ENCODE measurements around the gene CETP. TPM values are rescaled to one million over a fixed set of nuclear protein-coding genes. Genes with fewer than 3 reads are reported as not detected.
A peak's percentile ranks its signal among the peaks of the same experiment; 100 is the strongest.

CETP gene
- total and polyA plus RNA-seq, 7 donors, result 0.36 to 2.1 (median 0.88) TPM; not detected in 3

GRCh38 chr16:56997264-56997663, 35.5 kb downstream of the CETP start:
- H3K36me3 ChIP-seq, result no peaks in the 10 kb centered on the region
- H3K27me3 ChIP-seq, result no peaks in the 10 kb centered on the region
- TF ChIP-seq CTCF (IDR thresholded peaks at IDR 0.05) (no peak), EP300 (IDR thresholded peaks at IDR 0.05) (no peak)
- intact Hi-C loops (cut with DNase I), result no loop called here
- WGBS, 2 donors, result 97 to 98% methylated on average over 5 of the region's 5 CpGs
- DNase-seq, result peak; percentile 2
- no peaks in the 10 kb centered on the region for H3K9me3 ChIP-seq
- H3K4me3 ChIP-seq, result no peak overlapping the region
- peaks cover 0 to 20% (median 8%) of the 10 kb centered on the region in 4 donors for H3K4me1 ChIP-seq
- H3K27ac ChIP-seq, result no peak overlapping the region

GRCh38 chr16:56997931-56998330, 36.2 kb downstream of the CETP start:
- no peaks in the 10 kb centered on the region for H3K27me3 ChIP-seq
- H3K4me3 ChIP-seq, result no peak overlapping the region
- intact Hi-C loops (cut with DNase I), result no loop called here
- peak; percentile 5 for DNase-seq
- no peaks in the 10 kb centered on the region for H3K9me3 ChIP-seq
- 69 to 78% methylated on average over 3 of the region's 3 CpGs for WGBS, 2 donors
- no peaks in the 10 kb centered on the region for H3K36me3 ChIP-seq
- peaks cover 0 to 14% (median 6%) of the 10 kb centered on the region in 4 donors for H3K4me1 ChIP-seq
- TF ChIP-seq POLR2A (IDR thresholded peaks at IDR 0.05) (no peak), CTCF (IDR thresholded peaks at IDR 0.05) (no peak), POLR2AphosphoS5 (IDR thresholded peaks at IDR 0.05) (no peak), EP300 (IDR thresholded peaks at IDR 0.05) (no peak)
- no peak overlapping the region for H3K27ac ChIP-seq

GRCh38 chr16:56998352-56998751, 36.6 kb downstream of the CETP start:
- H3K36me3 ChIP-seq, result no peaks in the 10 kb centered on the region
- H3K27me3 ChIP-seq, result no peaks in the 10 kb centered on the region
- no peak overlapping the region for H3K4me3 ChIP-seq
- 92 to 96% methylated on average over 3 of the region's 3 CpGs for WGBS, 2 donors
- peak; percentile 3 for DNase-seq
- intact Hi-C loops (cut with DNase I), result no loop called here
- H3K9me3 ChIP-seq, result no peaks in the 10 kb centered on the region
- no peak for TF ChIP-seq POLR2A (IDR thresholded peaks at IDR 0.05)
- no peak for TF ChIP-seq CTCF (IDR thresholded peaks at IDR 0.05)
- TF ChIP-seq POLR2AphosphoS5 (IDR thresholded peaks at IDR 0.05), result no peak
- TF ChIP-seq EP300 (IDR thresholded peaks at IDR 0.05), result no peak
- H3K4me1 ChIP-seq, result peaks cover 0 to 14% (median 6%) of the 10 kb centered on the region in 4 donors
- no peak overlapping the region for H3K27ac ChIP-seq

- no peak overlapping the region for H3K4me3 ChIP-seq
- 94 to 97% methylated on average over 6 of the region's 6 CpGs for WGBS, 2 donors
- peaks cover 0 to 14% (median 6%) of the 10 kb centered on the region in 4 donors for H3K4me1 ChIP-seq
- H3K9me3 ChIP-seq, result no peaks in the 10 kb centered on the region
- no peaks in the 10 kb centered on the region for H3K27me3 ChIP-seq
- peaks cover 0 to under 1% (median 0%) of the 10 kb centered on the region in 4 donors for H3K36me3 ChIP-seq
- TF ChIP-seq CTCF (IDR thresholded peaks at IDR 0.05) (no peak), EP300 (IDR thresholded peaks at IDR 0.05) (no peak), POLR2AphosphoS5 (IDR thresholded peaks at IDR 0.05) (no peak), POLR2A (IDR thresholded peaks at IDR 0.05) (no peak)
- intact Hi-C loops (cut with DNase I), result no loop called here
- DNase-seq, result peak; percentile 29
- H3K27ac ChIP-seq, result peak overlapping the region in 2 of 4 donors; percentile 51 to 66
Measured at GRCh38 chr16:56998861-56999260, 37.1 kb downstream of the CETP start.

Data from sigmoid colon (tissue), 7 donors.